NCI-H2196 (cell line): Measurements from ENCODE around the gene EYS.

Source experiments
- DNase-seq: peaks from one replicate; lab custom pipeline; 2025; ENCODE audit not compliant: unreplicated experiment; lab: John Stamatoyannopoulos, UW

The EYS gene

GRCh38 chr6:64750910-64751309 lies 956.1 kb downstream of the EYS start:
- DNase-seq: no peak

- DNase-seq: no peak
Observed at GRCh38 chr6:64737418-64737817, 969.6 kb downstream of the EYS start.

- no peak for DNase-seq
Observed at GRCh38 chr6:64736421-64736950, 970.5 kb downstream of the EYS start.

DNA sequence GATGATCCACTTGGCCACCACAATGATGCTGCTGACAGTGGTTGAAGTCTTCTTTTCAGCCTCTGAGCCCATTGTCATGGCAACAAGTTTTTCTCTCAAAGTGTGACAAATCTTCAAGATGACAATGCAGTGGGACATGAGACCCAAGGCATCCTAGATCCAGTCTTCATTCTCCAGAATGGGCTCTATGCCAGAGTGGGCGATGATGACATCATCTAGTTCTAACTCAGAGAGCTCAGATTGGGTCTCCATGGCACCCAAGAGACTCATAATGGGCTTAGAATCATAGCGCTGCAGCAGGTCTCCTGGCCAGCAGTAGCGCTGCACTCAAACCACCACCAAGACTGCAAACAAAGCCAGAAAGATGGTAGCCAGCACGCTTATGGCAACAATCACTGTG lies 973.6 kb downstream of the EYS start:
- DNase-seq: no peak

DNA sequence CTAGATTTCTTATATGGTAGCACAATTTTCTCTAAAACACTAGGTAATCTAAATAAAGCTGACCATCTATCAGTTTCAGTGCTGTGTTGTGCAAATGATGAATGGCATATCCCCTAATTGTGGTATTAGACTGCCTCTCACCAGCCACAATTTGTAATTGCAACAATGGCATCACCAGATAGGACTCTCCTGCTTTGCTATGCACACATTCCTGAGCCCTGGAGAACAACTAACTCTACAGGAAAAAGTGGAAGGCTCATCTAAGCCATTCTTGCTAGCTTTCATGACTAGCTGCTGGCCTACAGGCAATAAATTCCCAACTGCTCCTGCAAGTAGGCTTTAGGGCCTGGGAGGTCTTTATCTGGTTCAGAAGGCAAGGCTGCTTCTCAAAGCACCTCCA lies 974.1 kb downstream of the EYS start:
- no peak for DNase-seq

GRCh38 chr6:64729522-64729921 lies 977.5 kb downstream of the EYS start:
- DNase-seq: no peak

- no peak for DNase-seq
Observed at GRCh38 chr6:64727075-64727474, 980.0 kb downstream of the EYS start.

- no peak for DNase-seq
Observed at GRCh38 chr6:64724091-64724490, 982.9 kb downstream of the EYS start.

DNA sequence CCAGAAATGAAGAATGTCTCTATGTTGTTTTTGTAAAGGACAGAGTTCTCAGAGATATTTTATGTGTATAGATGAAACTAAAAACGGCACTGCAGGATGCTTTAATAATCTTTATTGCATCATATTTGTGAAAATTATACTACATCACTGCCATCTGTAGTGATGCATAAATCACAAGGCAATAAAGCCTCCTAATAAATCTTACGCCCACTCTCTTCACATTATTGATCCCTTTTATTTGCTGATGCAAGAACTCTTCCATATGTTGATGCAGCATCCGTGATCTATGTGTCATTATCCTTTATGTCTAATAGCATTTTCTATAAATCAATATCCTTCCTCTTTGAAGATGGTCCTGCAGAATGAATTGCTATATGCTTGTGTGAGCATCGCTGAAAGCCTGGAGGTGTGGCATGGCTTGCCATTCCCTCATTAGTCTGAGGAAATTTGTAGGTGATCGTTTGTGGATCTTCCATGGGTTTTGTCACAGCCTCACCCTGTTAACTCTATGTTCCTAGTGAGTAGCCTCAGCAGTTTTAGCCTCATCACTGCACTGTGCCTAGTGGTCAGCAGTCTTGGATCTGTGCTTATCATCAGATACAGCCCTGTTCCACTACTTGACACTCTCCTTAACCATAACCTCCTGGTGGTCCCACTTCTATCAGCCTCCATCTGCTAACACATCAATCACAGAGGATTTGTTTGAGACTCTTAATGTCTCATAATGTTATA lies 983.5 kb downstream of the EYS start:
- DNase-seq: no peak

DNA sequence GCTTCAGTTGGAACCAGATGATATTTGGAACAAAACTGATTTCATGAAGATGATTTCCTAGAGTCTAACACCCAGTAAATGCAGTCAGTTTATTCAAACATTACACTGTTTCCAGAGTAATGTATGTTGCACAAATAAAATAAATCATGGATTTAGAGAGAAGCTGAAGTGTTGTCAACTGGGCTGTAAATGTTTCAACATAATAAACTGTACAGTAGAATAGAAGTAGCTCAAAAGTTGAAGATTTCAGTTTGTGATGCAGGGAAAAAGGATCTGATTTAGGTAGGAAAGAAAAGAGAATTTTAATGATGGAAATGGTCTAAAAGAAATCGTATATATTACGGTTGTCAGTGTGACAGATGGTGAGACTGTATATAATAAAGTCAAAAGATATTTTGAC lies 985.2 kb downstream of the EYS start:
- no peak for DNase-seq

- DNase-seq: no peak
Observed at GRCh38 chr6:64717281-64717680, 989.7 kb downstream of the EYS start.

- no peak for DNase-seq
Observed at GRCh38 chr6:64715624-64716023, 991.4 kb downstream of the EYS start.

DNA sequence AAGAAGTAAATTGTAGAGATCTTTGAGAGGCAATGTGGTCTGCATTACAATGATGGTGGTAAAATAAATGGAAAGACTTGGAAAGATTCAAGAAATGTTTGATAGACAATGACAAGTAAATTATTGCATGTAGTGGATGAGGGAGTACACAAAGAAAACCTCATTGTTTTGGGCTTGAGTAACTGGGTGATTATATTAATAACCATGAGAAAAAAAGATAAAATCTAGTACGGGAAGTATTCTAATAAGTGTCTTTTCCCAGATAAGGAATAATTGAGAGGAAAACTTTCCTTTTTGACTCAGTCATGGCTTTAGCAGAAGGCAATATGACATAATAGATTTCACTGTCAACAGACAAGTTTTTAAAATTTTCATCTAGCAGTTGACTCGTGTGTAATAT lies 993.0 kb downstream of the EYS start:
- DNase-seq: no peak

DNA sequence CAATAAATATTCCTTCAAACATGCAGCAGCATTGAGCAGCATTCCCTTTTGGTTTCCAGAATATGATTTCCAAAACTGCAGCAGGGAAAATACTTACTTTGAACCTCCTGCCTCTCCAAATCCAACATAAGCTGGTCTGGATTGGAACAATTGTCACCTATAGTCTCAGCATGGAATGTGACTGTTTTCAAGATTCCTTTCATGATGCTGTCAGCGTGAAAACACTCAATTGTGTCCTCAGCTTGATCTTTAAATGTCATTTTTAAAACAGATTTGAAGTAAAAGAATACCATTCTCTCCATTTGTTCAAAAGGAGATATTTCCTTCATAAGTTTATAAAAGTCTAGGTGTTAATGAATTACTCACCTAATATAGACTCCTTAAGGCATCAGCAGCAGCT lies 993.9 kb downstream of the EYS start:
- no peak for DNase-seq

- no peak for DNase-seq
Observed at GRCh38 chr6:64712606-64713005, 994.4 kb downstream of the EYS start.

GRCh38 chr6:64703922-64704321 lies 1003.1 kb downstream of the EYS start:
- no peak for DNase-seq

- DNase-seq: no peak
Observed at GRCh38 chr6:64696053-64696452, 1011.0 kb downstream of the EYS start.

- no peak for DNase-seq
Observed at GRCh38 chr6:64694356-64694755, 1012.7 kb downstream of the EYS start.

- DNase-seq: no peak
Observed at GRCh38 chr6:64691064-64691463, 1016.0 kb downstream of the EYS start.

GRCh38 chr6:64685401-64685800 lies 1021.6 kb downstream of the EYS start:
- DNase-seq: no peak

DNA sequence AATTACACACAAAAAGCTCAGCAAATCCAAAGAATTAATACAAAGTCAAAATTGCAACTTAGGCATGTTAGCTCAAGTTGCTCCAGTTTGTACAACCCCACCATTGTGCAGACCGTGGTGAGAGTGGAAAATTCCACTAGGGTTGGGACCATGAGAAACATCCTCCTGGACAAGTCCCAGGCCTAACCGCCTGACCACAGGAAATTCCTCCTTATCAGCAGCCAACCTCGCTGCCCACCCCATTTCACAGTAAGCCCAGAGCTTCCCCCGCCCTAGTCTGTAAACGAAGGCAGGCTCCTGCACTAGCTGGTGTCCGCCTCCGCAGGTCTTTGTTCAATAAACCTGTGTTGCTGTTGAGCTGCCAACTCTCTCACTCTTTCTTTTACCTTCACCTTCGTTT lies 1023.3 kb downstream of the EYS start:
- DNase-seq: no peak

- no peak for DNase-seq
Observed at GRCh38 chr6:64681416-64682160, 1025.4 kb downstream of the EYS start.
